SK-N-SH (cell line): Measurements from ENCODE around the gene MRPL19.

ENCODE experiments used
- CTCF ChIP-seq: fragments of 200-600 bp; sonication (generic); IDR thresholded peaks from 2 replicates; pipeline ENCODE4 v1.6.1; 2017; ENCODE audit warnings: antibody characterized with exemption, mild to moderate bottlenecking, moderate library complexity
- ELF1 ChIP-seq: IDR thresholded peaks from 2 replicates; pipeline ENCODE4 v1.4.0; 2012
- EP300 ChIP-seq, 2 experiments: IDR thresholded peaks; 2 replicates each; pipeline versions ENCODE4 v1.4.0 to v1.6.1; 2012; ENCODE audit warnings: borderline replicate concordance in 1 of 2, low read depth in 1 of 2, low read length in 1 of 2
- FOXJ3 ChIP-seq: sonication (generic); formaldehyde crosslinking; IDR thresholded peaks from 2 replicates; pipeline ENCODE4 v1.5.1; 2020; ENCODE audit warnings: mild to moderate bottlenecking, missing genetic modification reagents
- GABPA ChIP-seq: IDR thresholded peaks from 2 replicates; pipeline ENCODE4 v1.4.0; 2012; ENCODE audit warnings: low read depth, mild to moderate bottlenecking
- GATA2 ChIP-seq: sonication (generic); formaldehyde crosslinking; IDR thresholded peaks from 2 replicates; pipeline ENCODE4 v1.5.0; 2020; ENCODE audit warnings: mild to moderate bottlenecking, missing genetic modification reagents
- JUND ChIP-seq: IDR thresholded peaks from 2 replicates; pipeline ENCODE4 v1.4.0; 2012
- NFIC ChIP-seq: IDR thresholded peaks from 2 replicates; pipeline ENCODE4 v1.4.0; 2012; ENCODE audit warnings: borderline replicate concordance
- RFX5 ChIP-seq: IDR thresholded peaks from 2 replicates; pipeline ENCODE4 v1.6.1; 2012; ENCODE audit warnings: mild to moderate bottlenecking, improper control_type of control experiment, low read length
- RXRA ChIP-seq: IDR thresholded peaks from 2 replicates; pipeline ENCODE4 v1.4.0; 2012; ENCODE audit warnings: low read depth, mild to moderate bottlenecking, borderline replicate concordance
- SIN3A ChIP-seq: IDR thresholded peaks from 2 replicates; pipeline ENCODE4 v1.6.1; 2012; ENCODE audit warnings: low read depth, mild to moderate bottlenecking, low read length, moderate library complexity, borderline replicate concordance
- TAF1 ChIP-seq: IDR thresholded peaks from 2 replicates; pipeline ENCODE4 v1.6.1; 2012; ENCODE audit warnings: low read depth, mild to moderate bottlenecking, low read length, moderate library complexity, borderline replicate concordance

GRCh38 chr2:75737961-75738360, 91.4 kb downstream of the MRPL19 start:
- TF ChIP-seq ELF1 (no peak), TAF1 (no peak), CTCF (no peak), EP300 (IDR thresholded peaks at IDR 0.05; ENCODE audit: borderline replicate concordance in 1 of 2, low read depth in 1 of 2, low read length in 1 of 2) (no peak), NFIC (no peak), JUND (no peak), RFX5 (no peak), SIN3A (no peak), FOXJ3 (no peak), GABPA (no peak), GATA2 (CRISPR knock-in tag) (no peak), RXRA (no peak)
